LNCAP (cell line): ENCODE results near the gene CHERP.

Experiments used
- TF ChIP-seq, protein P1 (sequence below): fragments of 450-650 bp; IDR thresholded peaks from 2 replicates; pipeline ENCODE4 v1.5.1; 2017; ENCODE audit warnings: mild to moderate bottlenecking

CHERP gene

DNA sequence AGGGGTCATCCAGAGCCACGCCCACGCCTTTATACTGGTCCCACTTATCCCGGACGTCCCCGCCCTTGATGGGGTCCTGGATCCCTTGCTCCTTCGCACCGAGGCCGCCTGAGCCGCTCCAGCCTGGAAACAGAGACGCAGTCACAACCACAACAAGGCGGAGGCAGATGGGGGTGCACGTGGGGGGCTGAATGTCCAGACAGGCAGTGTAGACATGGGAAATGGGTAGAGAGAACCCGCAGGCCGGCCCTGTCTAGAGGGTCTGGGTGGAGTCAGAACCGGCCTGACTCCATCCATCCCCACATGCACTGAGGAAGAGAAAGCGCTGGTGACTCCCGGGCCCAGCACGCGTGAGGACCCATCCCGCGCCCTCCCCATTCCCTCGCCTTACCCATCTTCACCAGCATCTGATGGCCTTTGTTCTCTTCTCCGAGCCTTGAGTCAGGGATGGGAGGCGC lies 23.0 kb downstream of the CHERP start:
- TF ChIP-seq, protein P1, sequence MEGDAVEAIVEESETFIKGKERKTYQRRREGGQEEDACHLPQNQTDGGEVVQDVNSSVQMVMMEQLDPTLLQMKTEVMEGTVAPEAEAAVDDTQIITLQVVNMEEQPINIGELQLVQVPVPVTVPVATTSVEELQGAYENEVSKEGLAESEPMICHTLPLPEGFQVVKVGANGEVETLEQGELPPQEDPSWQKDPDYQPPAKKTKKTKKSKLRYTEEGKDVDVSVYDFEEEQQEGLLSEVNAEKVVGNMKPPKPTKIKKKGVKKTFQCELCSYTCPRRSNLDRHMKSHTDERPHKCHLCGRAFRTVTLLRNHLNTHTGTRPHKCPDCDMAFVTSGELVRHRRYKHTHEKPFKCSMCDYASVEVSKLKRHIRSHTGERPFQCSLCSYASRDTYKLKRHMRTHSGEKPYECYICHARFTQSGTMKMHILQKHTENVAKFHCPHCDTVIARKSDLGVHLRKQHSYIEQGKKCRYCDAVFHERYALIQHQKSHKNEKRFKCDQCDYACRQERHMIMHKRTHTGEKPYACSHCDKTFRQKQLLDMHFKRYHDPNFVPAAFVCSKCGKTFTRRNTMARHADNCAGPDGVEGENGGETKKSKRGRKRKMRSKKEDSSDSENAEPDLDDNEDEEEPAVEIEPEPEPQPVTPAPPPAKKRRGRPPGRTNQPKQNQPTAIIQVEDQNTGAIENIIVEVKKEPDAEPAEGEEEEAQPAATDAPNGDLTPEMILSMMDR = no peak

DNA sequence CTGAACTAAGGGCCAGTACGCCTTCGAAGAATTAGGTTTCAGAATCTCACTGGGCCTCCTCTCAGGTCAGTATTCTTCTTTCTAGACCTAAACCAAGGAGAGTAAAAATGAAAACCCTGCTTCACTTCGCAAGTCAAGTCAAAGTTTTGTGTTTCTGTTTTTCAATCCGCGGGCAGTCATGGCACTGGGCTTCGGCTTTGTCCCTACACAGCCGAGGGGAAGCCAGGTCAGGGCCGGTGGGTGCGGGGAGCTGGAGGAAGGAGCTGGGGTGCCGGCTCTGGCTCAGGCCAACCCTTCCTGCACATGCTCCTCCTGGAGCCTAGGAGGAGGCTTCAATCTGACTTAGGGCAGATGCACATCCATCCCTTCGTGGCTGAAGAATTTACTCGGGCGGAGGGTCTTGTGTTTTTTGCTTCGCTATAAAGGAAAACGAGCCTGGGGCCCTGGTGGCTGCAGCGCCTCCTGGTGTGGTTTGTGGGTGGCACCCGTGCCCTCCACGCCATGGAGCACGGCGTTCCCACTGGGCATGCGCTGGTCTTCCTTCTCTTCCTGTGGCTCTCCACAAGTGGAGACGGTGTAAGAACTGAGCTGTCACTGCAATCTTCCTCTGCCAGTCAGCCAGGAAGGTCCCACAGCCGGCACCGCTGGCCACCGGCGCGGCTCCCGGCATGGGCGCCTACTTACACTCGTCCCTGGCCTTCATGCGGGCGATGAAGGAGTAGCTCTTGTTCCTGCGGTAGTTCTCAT lies 23.6 kb downstream of the CHERP start:
- TF ChIP-seq, protein P1 = no peak

DNA sequence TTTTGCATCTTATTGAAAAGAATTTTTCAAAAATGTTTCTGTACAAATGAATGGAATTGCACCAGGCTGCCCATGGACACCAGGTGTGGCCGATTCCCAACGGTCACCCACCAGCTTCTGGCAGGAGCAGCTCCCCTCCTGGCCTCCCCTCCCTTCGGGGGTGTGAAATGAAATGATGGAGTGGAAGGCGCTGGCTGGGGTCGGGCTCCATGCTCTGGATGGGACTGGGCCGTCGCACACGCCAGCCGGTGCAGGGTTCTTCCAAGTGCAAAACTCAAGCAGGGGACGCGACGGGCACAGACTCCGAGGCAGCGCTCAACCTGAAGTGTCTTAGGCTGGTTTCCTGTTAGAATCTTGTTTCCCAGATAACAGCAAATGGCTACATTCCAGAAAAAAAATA lies 24.2 kb downstream of the CHERP start:
- TF ChIP-seq, protein P1 = no peak

DNA sequence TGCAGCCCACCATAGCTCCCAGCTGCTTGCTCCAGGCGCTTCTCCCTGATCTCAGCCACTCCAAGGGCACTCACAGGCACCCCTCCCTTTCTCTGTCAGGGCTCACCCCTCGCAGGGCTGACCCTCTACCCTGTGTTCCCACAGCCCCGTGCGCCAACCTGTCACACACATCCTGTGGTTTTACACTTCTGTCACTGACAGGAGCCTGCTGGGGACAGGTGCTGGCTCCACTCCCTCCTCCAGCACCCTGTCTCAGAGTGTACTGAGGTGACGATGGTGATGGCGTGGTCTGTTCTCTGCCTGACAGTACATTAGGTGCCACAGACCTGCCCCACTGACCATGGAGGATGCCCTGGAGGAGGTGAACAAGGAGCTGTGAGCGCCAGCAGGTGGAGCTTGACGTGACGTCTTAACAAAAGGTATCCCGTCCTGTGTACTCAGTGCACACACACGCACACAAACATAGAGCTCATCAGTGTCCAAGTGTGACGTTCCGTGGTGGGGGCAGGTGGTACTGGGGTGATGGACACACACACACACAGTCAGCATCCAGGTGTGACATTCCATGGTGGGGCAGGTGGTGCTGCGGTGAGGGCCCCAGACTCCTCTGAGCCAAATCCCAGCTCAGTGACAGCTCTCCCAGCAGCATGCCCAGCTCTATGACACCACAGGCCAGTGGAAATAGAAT lies 25.2 kb downstream of the CHERP start:
- TF ChIP-seq, protein P1 = no peak

DNA sequence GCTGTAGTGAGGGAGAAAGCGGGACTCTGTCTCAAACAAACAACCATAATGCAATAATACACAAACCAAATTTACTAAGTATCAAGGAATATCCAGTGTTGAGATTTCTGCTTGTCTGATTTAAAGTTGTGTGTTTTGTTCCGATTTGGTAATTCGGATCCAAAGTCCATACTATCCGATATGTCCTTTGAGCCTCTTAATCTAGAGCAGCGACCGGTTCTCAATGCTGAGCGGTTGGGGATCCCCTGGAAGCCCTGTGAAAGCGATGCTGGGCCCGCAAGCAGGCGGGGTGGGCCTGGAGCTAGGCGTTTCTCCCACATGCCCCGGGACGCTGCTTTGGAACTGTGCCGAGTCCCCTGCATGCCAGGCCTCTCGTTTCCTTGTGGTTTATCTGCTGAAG lies 25.9 kb downstream of the CHERP start:
- TF ChIP-seq, protein P1 = no peak

DNA sequence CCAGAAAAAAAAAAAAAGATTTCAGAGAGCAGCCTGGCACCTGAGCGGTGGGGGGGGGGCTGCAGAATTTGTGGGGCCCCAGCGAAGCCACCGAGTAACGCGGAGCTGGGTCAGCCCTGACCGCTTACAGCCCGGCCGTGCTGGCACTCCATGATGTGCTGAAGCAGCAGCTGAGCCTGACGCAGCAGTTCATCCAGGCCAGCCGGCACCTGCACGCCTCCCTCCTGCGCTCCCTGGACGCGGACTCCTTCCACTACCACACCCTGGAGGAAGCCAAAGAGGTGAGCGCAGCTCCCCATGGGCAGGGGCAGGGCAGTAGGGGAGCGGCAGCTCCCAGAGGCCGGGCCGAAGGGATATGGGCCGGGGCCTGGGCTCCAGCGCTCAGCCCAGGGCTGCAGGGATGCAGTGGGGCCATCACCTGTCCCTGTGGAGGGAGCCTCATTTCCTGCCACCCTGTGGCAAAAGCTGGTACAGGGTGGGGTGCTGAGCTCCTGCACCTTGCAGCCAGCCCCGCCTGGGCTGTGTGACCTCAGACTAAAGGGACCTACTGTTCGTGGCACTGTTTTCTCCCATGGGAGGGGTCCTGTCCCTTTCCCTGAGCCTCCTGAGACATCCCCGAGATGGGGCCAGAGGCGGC lies 27.7 kb downstream of the CHERP start:
- TF ChIP-seq, protein P1 = no peak

DNA sequence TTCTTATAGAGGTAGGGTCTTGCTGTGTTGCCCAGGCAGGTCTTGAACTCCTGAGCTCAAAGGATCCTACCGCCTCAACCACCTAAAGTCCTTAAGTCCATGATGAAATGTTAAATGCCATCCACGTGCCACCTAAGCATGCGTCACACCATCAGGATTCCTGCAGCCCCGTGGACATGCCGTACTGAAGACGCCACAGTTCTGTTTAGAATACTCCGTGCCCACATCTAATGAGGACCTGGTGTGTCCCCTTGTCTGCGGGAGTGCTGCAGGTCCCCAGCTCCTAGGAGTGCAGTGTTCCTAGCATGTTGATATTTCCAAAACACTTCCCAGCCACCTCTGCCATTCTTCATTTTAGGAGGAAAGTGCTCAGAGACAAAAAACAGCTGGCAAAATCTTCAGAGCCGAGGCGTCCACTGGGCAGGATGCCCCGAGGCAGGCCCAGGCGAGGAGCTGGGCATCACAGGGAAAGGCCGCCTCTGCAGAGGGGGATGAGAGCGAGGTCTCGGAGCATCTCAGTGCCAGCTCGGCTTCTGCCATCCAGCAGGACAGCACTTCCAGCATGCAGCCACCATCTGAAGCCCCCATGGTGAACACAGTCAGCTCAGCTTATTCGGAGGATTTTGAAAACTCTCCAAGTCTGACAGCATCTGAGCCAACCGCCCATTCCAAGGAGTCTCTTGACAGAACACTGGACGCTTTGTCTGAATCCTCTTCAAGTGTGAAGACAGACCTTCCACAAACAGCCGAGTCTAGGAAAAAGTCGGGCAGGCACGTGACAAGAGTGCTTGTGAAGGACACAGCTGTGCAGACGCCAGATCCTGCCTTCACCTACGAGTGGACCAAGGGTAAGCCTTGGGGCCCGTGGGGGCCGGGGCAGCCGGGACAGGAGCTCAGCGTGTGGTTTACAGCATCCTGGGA lies 32.8 kb downstream of the CHERP start:
- TF ChIP-seq, protein P1 = no peak
